SW 1271 (cell line): ENCODE data around the gene SP7.
"Not testable (repeated sequence)": the region's sequence is repeated elsewhere in the genome, so short reads cannot be mapped to it uniquely, and the experiment has no call there.

Source experiments
- DNase-seq, 2 experiments: peaks; one replicate each; lab custom pipeline; 2025; lab: John Stamatoyannopoulos, UW

SP7 gene

DNA sequence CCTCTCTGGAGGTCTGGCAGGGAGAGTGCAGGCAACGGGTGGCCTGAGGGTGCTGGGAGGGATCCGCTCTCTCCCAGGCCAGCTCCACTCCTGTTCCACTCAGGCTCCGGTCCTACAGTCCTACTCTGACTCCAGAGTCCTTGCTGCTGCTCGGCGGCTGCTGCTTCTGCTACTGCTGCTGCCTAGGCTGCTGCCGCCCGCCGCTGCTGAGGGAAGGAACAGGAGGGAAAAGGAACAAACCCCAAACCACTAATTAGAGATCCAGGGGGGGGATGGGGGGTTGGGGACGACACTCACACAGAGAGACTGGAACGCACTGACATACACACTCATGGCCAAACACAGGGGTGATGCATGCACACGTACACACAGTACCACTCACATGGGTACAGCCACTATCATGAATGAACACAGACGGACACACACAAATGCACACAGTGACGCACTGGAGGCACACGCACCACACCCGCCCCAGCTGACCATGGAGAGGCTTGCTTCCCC, at the start of gene SP7:
Gene SP7 (minus strand): TSS at position 174 of the 501 bp plus-strand sequence. CDS start 708 bp downstream, outside the sequence.
- no peak for DNase-seq

DNA sequence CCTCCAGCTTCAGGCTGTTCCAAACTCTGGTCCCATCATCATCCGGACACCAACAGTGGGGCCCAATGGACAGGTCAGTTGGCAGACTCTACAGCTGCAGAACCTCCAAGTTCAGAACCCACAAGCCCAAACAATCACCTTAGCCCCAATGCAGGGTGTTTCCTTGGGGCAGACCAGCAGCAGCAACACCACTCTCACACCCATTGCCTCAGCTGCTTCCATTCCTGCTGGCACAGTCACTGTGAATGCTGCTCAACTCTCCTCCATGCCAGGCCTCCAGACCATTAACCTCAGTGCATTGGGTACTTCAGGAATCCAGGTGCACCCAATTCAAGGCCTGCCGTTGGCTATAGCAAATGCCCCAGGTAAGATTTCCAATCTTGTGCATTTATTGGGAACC, 47.1 kb upstream of the SP7 start:
- DNase-seq, result no peak

DNA sequence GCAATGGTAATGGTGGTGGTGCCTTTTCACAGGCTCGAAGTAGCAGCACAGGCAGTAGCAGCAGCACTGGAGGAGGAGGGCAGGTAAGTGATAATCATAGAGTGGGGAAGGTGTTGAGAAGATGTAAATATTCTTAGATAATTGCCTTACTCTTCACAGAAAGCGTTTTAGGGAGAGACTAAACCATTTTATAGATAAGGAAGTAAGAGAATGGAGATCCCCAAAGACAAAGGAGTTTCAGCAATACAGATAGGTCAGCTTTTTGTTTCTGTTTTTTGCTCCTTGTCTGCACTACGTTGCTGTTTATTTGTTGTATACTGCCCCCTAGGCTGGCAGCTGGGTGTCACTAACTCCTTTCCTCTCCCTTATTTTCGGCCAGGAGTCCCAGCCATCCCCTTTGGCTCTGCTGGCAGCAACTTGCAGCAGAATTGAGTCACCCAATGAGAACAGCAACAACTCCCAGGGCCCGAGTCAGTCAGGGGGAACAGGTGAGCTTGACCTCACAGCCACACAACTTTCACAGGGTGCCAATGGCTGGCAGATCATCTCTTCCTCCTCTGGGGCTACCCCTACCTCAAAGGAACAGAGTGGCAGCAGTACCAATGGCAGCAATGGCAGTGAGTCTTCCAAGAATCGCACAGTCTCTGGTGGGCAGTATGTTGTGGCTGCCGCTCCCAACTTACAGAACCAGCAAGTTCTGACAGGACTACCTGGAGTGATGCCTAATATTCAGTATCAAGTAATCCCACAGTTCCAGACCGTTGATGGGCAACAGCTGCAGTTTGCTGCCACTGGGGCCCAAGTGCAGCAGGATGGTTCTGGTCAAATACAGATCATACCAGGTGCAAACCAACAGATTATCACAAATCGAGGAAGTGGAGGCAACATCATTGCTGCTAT, 45.8 kb upstream of the SP7 start:
- DNase-seq, result peak in 1 of 2 experiments; percentile 66

DNA sequence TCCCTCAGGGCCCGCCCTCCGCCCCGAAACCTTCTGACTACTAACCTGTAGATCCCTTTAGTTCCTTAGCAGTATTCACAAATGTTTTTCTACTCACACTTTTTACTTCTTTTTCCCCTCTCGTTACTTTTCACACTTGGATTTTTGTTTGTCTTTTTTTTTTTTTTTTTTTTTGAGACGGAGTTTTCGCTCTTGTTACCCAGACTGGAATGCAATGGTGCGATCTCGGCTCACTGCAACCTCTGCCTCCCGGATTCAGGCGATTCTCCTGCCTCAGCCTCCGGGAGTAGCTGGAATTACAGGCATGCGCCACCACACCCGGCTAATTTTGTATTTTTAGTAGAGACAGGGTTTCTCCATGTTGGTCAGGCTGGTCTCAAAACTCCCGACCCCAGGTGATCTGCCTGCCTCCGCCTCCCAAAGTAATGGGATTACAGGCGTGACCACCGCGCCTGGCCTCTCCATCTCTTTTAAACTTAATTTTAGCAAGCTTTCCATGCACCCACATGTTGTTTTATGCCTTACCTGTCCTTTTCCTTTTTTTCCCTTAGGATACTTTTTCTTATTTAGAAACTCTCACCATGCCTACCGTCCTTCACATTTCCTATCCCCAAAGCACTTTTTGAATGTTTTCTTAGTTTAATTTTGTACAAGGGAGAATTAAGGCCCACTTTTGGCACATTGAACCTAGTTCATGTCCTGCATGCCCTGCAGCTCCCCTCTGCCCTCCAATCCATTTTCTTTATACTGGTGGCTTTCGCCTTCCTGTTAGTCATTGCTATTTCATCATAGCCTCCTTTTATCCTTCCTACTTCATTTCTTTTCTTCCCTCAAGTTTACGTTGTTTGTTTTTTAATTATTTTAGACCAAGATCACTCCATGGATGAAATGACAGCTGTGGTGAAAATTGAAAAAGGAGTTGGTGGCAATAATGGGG, 44.9 kb upstream of the SP7 start:
- DNase-seq, result no peak

DNA sequence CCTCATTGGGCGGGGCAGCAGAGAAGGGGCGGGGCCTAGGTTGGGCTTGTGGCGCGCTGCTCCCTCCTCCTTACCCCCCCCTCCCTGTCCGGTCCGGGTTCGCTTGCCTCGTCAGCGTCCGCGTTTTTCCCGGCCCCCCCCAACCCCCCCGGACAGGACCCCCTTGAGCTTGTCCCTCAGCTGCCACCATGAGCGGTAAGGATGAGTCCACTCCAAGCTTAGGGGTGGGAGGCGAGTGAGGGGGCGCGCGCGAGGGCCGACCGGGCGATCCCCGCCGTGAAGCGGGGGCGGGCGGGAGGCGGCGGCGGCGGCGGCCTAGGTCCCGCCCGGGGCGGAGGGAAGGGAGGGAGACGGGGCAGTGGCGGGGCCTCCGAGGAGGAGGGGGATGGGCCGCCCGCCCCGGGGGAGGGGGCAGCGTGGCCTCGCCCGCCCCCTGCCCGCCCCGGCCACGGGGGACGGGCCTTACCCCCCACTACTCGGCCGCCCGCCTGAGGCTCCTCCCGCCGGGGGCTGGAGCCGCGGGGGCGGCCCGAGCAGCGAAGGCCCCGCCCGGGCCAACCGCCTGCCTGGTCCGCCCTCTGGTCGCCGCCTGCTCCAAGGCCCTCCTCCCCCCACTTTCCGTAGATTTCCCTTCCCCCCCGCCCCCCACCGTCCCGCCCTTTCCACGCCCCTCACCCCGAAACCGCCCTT, 44.1 kb upstream of the SP7 start, which contains the start of gene SP1:
Gene SP1 (plus strand): TSS at position 73 of the 690 bp plus-strand sequence. CDS start 116 bp downstream, at position 189.
- DNase-seq, result peak; percentile 80 to 90

DNA sequence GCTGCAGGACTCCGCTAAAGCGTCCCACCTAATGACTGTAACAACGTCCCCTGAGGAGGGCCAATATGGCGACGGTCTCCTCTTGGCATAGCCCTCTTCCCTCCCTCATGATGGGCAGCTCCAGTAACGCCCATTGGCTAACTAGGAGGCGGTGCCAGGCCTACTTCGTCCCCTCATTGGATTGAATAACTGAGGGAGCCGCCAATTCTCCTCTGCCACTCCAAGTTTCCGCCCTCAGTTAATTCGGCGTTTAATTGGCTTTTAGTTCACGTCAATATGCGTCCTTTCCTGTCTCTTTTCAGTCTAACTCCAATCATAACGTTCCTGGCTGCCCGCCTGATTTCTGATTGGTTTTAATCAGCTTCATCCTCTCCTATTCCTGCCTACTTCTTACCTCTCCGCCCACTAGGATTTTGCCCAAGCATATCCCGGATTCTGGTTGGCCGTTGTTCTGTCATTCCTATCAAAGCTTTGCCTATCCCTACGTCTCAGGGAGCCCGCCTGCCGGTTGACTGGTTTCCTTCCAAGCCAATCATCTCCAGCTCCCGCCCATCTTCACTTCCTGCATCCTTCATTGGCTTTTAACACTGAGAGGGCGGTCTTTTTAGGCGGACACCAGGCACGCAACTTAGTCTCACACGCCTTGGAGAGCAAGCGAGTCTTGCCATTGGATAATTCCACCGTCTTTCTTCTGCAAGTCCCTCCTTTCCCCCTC, 43.4 kb upstream of the SP7 start:
- DNase-seq, result peak; percentile 100

DNA sequence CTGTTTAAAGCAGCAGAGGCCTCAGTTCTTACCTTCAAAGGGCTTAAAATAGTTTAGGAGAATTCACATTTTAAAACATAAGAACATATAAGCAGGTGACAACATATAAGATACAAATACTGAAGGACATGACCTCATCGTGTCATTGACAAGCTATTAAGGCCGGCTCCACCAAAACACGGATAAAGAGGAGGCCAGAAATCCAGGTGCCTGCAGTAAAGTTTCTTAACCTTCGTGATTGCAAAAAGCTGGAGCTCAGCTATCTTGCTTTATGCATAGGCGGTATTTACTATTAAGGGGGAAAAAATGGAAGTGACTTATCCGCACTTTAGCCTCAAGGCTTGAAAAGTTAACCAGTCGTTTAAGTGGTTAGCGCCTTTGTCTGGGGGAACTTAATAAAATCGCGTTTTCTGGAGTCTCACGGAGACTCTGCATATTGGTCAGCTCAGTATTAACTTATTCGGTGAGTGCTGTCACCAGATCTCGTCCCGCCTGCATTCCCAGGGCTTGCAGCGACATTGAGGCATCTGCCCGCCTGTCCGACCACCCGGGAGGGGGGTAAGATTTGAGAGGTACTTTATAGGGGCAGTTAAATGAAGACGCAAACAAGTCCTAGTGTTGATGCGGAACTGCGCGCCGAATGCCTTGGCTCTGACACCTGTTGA, 42.7 kb upstream of the SP7 start:
- no peak for DNase-seq

DNA sequence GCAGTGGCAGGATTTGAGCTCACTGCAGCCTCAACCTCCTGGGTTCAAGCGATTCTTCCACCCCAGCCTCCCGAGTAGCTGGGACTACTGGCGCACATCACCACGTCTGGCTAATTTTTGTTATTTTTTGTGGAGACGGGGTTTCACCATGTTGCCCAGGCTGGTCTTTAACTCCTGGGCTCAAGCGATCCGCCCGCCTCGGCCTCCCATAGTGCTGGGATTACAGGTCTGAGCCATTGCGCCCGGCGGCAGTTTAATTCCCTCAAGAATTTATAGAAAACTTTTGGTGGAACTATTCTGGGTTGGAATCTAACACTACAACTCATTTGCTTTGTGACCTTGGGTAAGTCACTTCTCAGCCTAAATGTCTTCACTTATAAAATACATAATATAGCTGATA, 42.1 kb upstream of the SP7 start:
- DNase-seq, result no peak

DNA sequence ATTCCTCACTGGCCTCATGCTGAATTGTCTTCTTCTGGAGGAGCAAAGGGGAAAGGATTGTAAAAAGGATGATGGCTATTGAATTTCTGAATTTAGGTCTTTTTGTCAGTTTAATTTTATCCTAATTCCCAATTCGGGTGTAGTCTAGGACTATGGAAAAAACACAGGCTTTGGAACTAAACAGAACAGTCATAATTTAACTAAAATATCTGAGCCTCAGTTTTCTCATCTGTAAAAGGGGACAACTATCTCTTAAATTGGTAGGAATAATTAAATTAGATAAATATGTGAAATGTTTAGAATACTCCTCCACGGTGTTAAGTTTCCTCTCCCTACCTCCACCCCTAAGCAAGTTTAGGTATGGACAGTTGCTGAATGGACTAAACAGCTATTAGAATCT, 40.6 kb upstream of the SP7 start:
- DNase-seq, result no peak

DNA sequence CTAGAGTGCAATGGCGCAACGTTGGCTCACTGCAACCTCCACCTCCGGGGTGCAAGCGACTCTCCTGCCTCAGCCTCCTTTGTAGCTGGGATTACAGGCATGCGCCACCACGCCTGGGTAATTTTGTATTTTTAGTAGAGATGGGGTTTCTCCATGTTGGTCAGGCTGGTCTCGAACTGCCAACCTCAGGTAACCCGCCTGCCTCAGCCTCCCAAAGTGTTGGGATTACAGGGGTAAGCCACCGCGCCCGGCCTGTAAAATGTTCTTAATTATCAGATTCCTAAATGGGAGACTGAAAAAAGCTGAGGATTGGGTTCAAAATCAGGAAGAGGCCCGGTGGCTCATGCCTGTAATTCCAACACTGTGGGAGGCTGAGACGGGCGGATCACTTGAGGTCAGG, 38.1 kb upstream of the SP7 start:
- DNase-seq, result not testable (repeated sequence)

DNA sequence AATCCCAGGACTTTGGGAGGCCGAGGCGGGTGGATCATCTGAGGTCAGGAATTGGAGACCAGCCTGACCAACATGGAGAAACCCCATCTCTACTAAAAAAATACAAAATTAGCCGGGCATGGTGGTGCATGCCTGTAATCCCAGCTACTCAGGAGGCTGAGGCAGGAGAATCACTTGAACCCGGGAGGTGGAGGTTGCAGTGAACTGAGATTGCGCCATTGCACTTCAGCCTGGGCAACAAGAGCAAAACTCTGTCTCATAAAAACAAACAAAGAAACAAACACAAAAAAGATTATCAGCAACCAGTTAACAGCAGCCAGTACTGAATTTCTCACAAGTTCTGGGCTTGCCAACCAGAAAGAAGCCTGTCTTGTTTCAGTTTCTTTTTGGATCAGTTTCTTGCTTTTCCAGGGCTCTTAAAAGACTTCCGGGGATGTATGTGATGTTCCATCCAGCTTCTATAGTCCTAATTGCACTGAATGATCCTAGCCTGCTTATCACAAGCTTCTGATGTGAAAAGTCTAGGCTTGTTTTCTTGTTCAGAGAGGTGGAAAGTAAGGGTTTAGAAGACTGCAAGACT, 37.5 kb upstream of the SP7 start:
- DNase-seq, result not testable (repeated sequence)

DNA sequence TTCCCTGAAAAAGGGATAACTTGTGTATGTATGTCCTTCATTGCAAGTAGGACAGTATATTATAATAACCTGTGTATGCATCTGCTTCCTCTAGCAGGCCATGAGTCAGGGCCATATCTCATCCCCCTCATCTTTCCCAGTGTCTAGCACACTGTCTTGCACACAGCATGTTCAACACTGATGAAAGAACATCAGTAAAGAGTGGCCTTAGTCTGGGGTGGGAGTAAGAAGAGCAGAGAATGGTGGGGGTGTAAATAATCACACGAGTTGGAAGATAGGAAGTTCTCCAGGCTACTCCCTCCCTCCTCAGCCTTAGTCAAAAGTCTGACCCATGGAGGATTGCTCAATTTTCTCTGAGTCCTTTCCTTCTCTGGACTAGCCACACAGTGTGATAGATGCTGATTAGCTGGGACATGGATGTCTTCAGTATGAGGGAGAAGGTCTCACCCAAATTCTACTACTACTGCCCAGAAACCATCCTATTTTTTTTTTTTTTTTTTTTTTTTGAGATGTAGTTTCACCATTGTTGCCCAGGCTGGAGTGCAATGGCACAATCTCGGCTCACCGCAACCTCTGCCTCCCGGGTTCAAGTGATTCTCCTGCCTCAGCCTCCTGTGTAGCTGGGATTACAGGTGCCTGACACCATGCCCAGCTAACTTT, 29.2 kb upstream of the SP7 start:
- no peak for DNase-seq

DNA sequence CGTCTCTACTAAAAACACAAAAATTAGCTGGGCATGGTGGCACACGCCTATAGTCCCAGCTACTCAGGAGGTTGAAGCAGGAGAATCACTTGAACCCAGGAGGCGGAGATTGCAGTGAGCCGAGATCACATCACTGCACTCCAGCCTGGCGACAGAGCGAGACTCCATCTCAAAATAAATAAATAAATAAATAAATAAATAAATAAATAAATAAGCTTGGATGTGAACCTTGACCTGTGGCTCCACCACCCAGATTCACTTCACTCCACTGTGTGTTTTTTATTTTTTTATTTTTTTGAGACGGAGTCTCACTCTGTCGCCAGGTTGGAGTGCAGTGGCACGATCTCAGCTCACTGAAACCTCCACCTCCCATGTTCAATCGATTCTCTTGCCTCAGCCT, 25.5 kb upstream of the SP7 start:
- not testable (repeated sequence) for DNase-seq

DNA sequence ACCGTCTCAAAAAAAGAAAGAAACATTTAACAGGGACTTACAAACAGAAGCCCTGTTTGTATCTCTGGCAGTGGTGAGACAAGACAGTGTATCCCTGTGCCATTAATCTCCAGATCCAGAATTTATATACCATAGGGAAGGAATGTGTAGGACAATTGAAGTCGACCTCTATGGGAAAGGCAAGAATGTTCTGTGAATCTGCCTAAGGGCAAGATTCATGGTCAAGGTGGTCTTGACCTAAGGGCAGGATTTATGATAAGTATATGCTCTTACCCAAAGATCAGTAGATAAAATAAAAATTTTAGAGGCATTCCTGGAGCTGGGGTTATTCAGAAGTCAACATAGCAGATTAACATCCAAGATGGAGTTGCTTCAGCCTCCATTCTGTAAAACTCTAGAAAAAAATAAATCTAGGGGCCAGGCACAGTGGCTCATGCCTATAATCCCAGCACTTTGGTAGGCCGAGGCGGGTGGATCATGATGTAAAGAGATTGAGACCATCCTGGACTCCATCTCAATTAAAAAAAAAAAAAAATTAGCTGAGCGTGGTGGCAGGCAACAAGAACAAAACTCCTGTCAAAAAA, 22.8 kb upstream of the SP7 start:
- DNase-seq, result no peak

DNA sequence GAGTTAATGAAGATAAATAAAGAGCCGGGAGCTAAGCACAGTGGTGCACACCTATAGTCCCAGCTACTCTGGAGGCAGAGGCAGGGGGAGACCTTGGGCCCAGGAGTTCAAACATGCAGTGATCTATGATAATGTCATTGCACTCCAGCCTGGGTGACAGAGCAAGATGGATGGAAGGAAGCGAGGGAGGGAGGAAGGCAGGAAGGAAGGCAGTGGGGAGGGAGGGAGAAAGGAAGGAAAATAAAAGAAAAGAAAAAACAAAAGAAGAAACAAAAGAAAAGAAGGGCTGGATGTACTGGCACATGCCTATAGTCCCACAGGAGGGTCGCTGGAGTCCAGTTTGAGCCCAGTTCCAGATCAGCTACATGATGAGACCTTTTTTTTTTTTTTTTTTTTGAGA, 19.0 kb upstream of the SP7 start:
- no peak for DNase-seq

DNA sequence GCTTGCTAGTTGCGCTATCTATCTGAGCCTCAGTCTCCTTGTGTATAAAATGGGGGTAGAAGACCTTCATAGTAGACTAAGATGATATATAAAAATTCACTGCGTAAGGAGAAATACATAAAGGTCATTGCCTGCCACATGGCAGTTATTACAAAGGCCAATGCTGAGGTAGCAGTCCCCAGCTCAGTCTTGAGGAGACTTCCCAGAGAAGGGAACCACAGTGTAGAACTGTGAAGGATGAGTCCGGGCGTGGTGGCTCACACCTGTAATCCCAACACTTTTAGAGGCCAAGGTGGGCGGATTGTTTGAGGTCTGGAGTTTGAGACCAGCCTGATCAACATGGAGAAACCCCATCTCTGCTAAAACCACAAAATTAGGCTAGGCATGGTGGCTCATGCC, 17.1 kb upstream of the SP7 start:
- DNase-seq, result no peak

DNA sequence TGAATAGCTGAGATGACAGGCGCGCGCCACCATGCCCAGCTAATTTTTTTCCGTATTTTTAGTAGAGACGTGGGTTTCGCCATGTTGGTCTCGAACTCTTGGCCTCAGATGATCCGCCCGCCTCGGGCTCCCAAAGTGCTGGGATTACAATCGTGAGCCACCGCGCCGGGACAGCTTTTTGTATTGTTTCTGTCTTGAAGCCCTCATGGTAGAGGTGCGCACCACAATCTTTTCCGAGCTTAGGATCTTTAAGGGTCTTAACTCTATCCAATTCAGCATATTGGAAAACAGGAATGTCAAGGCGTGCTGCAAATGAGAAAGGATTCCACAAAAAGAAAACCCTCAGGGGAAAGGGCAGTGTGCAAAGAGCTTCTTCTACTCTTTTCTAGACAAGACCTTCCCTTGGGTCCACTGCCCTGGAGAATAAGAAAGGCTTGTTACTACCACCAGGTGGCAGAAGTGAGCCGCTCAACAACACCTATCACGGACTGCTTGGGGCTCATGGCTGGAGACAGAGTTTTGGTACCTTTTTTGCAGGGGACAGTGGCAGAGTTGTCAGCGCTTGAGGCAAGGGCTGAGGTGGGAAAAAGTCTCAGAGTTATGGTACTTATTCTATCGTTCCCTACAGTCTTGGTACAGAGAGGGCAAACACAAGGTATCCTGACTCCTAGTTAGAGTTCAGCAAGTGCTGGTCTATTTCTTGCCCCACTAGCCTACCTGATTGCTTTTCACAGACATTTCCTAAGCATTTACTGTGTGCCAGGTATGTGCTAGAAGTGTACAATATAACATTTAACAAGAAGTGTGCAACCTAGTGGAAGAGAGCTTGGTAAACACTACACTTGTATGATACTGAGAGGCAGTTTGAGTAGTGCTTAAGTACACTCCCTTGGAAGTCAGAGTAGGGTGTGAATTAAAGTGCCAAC, 16.4 kb upstream of the SP7 start:
- DNase-seq, result peak; percentile 50 to 82

DNA sequence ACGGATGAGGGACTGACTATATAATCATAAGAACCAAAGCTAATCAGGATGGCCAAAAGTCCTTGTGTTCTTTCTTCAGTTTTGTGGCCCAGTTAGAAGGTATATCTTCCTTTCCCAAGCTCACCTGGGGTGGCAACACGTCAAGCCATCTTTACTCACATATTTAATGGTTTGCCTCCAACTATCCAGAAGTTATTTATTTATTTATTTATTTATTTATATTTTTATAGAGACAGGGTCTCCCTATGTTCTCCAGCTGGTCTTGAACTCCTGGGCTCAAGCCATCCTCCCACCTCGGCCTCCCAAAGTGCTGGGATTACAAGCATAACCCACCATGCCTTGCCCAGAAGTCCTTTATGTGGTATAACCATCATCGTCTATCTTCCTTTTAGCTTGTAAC, 11.8 kb upstream of the SP7 start:
- DNase-seq, result no peak
